Measurements from ENCODE around the gene CARD10.

GRCh38 chr22:37500745-37501609 lies 18.2 kb downstream of the CARD10 start:
- TF ChIP-seq CTCF (IDR thresholded peaks at IDR 0.05), result no peak
- TF ChIP-seq POLR2A (IDR thresholded peaks at IDR 0.05), result no peak

All from esophagus squamous epithelium (tissue), 4 donors.